ENCODE results near the gene SFI1. TPM values are rescaled to one million over a fixed set of nuclear protein-coding genes. Genes with fewer than 3 reads are reported as not detected.

The SFI1 gene
- total RNA-seq, 1 donor from 2014 or later: 40.6 TPM

DNA sequence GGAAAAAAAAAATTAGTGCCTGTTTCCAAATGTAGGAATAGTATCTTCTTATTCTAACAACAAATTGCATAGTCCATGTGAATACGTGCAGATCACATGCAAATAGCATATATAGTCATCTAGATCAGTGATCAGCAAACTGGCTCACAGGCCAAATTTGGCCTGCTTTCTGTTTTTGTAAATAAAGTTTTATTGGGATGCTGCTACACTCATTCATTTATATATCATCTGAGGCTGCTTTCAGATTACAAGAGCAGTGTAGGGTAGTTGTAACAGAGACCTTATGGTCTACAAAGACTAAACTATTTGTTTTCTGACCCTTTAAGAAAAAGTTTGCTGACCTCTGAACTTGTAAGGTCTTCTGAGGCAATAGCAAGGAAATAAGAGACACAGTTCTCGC, 65.6 kb downstream of the SFI1 start:
- H3K36me3 Mint-ChIP-seq (ENCODE audit: unreplicated experiment): peaks cover 2% of the 10 kb centered on the region
- DNase-seq (ENCODE audit: extremely low spot score, unreplicated experiment): no peak
- H3K4me3 Mint-ChIP-seq (ENCODE audit: unreplicated experiment): no peak overlapping the region
- TF ChIP-seq CTCF (IDR thresholded peaks at IDR 0.05): no peak
- no peaks in the 10 kb centered on the region for H3K27me3 Mint-ChIP-seq (ENCODE audit: unreplicated experiment)
- no peaks in the 10 kb centered on the region for H3K9me3 Mint-ChIP-seq (ENCODE audit: unreplicated experiment)
- peaks cover 12% of the 10 kb centered on the region for H3K4me1 Mint-ChIP-seq (ENCODE audit: unreplicated experiment)
- H3K27ac Mint-ChIP-seq (ENCODE audit: unreplicated experiment): peak overlapping the region; percentile 73

- no peak for DNase-seq (ENCODE audit: extremely low spot score, unreplicated experiment)
- H3K27me3 Mint-ChIP-seq (ENCODE audit: unreplicated experiment): no peaks in the 10 kb centered on the region
- H3K27ac Mint-ChIP-seq (ENCODE audit: unreplicated experiment): no peak overlapping the region
- peaks cover 14% of the 10 kb centered on the region for H3K4me1 Mint-ChIP-seq (ENCODE audit: unreplicated experiment)
- H3K4me3 Mint-ChIP-seq (ENCODE audit: unreplicated experiment): no peak overlapping the region
- no peak for TF ChIP-seq CTCF (IDR thresholded peaks at IDR 0.05)
- H3K36me3 Mint-ChIP-seq (ENCODE audit: unreplicated experiment): peaks cover 4% of the 10 kb centered on the region
- H3K9me3 Mint-ChIP-seq (ENCODE audit: unreplicated experiment): no peaks in the 10 kb centered on the region
Observed at GRCh38 chr22:31566484-31566883, 70.1 kb downstream of the SFI1 start.

DNA sequence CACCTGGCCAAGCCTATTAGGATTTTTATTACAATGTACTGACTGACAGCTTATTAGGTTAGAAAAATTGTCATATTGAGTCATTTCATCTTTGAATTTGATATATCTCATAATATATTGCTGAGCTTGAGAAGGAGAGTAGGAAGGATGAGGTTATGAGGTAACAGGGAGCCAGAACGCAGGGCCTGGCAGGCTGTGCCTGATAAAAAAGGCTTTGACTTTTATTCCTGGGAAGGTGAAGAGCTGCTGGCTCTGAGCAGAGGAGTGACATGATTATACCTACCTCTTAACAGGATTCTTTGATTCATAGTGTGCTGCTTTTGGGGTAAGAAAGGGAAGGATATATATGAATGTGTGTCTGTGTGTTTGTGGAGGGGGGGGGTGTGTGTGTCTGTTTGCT, 70.9 kb downstream of the SFI1 start:
- peaks cover 8% of the 10 kb centered on the region for H3K4me1 Mint-ChIP-seq (ENCODE audit: unreplicated experiment)
- no peak overlapping the region for H3K4me3 Mint-ChIP-seq (ENCODE audit: unreplicated experiment)

GRCh38 chr22:31567702-31568101, 71.4 kb downstream of the SFI1 start:
- no peak for TF ChIP-seq CTCF (IDR thresholded peaks at IDR 0.05)
- Mint-ChIP-seq H3K27ac (ENCODE audit: unreplicated experiment) (no peak overlapping the region), H3K4me1 (ENCODE audit: unreplicated experiment) (peaks cover 7% of the 10 kb centered on the region), H3K4me3 (ENCODE audit: unreplicated experiment) (no peak overlapping the region), H3K36me3 (ENCODE audit: unreplicated experiment) (peaks cover 9% of the 10 kb centered on the region), H3K27me3 (ENCODE audit: unreplicated experiment) (no peaks in the 10 kb centered on the region), H3K9me3 (ENCODE audit: unreplicated experiment) (no peaks in the 10 kb centered on the region)
- DNase-seq (ENCODE audit: extremely low spot score, unreplicated experiment): no peak

More for the DNA sequence above, 70.9 kb downstream of the SFI1 start:
- no peak for TF ChIP-seq CTCF (IDR thresholded peaks at IDR 0.05)
- DNase-seq (ENCODE audit: extremely low spot score, unreplicated experiment): no peak
- H3K27me3 Mint-ChIP-seq (ENCODE audit: unreplicated experiment): no peaks in the 10 kb centered on the region
- peaks cover 9% of the 10 kb centered on the region for H3K36me3 Mint-ChIP-seq (ENCODE audit: unreplicated experiment)
- peak overlapping the region; percentile 40 for H3K27ac Mint-ChIP-seq (ENCODE audit: unreplicated experiment)
- H3K9me3 Mint-ChIP-seq (ENCODE audit: unreplicated experiment): no peaks in the 10 kb centered on the region

DNA sequence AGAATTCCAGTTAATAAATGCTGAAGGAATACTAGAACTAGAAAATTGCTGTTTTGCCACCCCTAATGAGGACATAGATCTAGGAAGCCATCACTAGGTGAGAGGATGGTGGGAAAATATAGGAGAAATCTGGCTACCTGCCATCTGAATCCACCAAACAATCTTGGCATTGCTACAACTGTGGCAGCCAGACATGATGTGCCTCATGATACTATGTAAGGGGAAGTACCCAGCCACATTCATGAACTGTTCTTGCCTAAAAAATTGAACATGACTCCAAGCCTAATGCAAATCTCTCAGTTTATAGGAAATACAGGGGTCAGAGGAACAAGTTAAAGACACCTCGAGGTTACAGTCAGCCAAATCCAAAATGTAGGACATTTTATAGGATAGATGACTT, 72.8 kb downstream of the SFI1 start:
- H3K9me3 Mint-ChIP-seq (ENCODE audit: unreplicated experiment): no peaks in the 10 kb centered on the region
- no peak overlapping the region for H3K27ac Mint-ChIP-seq (ENCODE audit: unreplicated experiment)
- H3K27me3 Mint-ChIP-seq (ENCODE audit: unreplicated experiment): no peaks in the 10 kb centered on the region
- TF ChIP-seq CTCF (IDR thresholded peaks at IDR 0.05): no peak
- H3K4me1 Mint-ChIP-seq (ENCODE audit: unreplicated experiment): peaks cover 12% of the 10 kb centered on the region
- no peak overlapping the region for H3K4me3 Mint-ChIP-seq (ENCODE audit: unreplicated experiment)
- DNase-seq (ENCODE audit: extremely low spot score, unreplicated experiment): no peak
- peaks cover 7% of the 10 kb centered on the region for H3K36me3 Mint-ChIP-seq (ENCODE audit: unreplicated experiment)

All from osteocyte (in vitro differentiated cells).